Thyroid gland (tissue), 4 donors: ENCODE data around the gene SPOCK1.

Source experiments
- POLR2A ChIP-seq, 2 donors: fragments of 450-650 bp; IDR thresholded peaks; one replicate each; pipeline ENCODE4 v1.6.1; 2017; ENCODE audit warnings: antibody characterized with exemption in 2 of 2, mild to moderate bottlenecking in 2 of 2, moderate library complexity in 1 of 2
- TF ChIP-seq, protein P1 (sequence below), 6 experiments: fragments of 200-600 bp in 3 of 6; fragments of 450-650 bp in 3 of 6; sonication (generic) in 3 of 6; IDR thresholded peaks; one replicate each; pipeline ENCODE4 v1.5.1; 2016 to 2019; ENCODE audit warnings: antibody characterized with exemption in 6 of 6, mild to moderate bottlenecking in 2 of 6, inconsistent platforms in 1 of 6, moderate library complexity in 1 of 6

DNA sequence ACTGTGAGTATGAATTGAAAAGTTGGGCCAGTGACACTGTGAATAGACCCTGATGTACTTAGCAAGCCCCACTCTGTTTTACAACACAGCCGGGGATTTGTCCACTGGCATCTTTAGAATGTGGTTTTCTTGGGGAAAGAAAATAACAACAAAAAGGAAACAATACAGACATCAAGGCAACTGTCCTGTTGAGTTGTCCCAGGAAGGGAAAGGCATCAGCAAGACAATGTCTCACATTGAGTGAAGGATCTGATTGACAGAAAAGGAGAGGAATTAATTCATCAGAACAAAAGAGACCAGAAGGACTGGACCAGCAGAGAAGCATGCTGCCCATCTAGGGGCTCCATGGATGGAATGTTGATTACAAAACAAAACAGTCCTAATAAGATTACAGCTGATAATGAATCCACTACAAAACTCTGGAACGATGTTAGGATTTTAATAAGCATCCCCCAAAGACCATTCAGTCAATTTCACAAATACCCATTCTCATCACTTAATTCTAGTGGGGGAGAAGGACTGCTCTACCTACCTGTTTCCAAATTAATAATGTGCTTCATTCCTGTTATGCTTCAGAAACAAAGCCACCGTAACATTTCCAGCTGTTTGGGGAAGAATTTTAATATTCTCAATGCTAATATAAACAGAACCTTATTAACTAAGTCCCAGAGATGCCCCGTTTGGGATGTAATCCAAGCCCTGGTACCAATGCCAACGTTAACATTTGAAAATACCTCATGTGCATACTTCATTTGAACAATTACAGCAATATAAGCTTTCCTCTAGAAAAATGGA, 298.0 kb downstream of the SPOCK1 start:
- TF ChIP-seq, protein P1, sequence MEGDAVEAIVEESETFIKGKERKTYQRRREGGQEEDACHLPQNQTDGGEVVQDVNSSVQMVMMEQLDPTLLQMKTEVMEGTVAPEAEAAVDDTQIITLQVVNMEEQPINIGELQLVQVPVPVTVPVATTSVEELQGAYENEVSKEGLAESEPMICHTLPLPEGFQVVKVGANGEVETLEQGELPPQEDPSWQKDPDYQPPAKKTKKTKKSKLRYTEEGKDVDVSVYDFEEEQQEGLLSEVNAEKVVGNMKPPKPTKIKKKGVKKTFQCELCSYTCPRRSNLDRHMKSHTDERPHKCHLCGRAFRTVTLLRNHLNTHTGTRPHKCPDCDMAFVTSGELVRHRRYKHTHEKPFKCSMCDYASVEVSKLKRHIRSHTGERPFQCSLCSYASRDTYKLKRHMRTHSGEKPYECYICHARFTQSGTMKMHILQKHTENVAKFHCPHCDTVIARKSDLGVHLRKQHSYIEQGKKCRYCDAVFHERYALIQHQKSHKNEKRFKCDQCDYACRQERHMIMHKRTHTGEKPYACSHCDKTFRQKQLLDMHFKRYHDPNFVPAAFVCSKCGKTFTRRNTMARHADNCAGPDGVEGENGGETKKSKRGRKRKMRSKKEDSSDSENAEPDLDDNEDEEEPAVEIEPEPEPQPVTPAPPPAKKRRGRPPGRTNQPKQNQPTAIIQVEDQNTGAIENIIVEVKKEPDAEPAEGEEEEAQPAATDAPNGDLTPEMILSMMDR (IDR thresholded peaks at IDR 0.05): no peak
- no peak for TF ChIP-seq POLR2A (IDR thresholded peaks at IDR 0.05)
